Stimulated activated naive CD8-positive, alpha-beta T cell treated with anti-CD3 and anti-CD28 coated beads, Interleukin-15, amount 100 ng/mL, for 72 hours (primary cell): Measurements from ENCODE around the gene STK32C.

Experiments
- ATAC-seq: fragments of 150-1000 bp; cut with Tn5 transposase; 2 replicates; pipeline ENCODE4 v1.10.0; 2021; ENCODE audit warnings: mild to moderate bottlenecking, moderate library complexity
- DNase-seq, 2 donors: peaks; one replicate each; pipeline ENCODE4 v3.0.0; 2021 to 2022
- H3K27ac Mint-ChIP-seq, 2 donors: one replicate each; pipeline ENCODE4 v1.8.0; 2022; ENCODE audit warnings: mild to moderate bottlenecking in 2 of 2, mixed read lengths in 2 of 2, moderate library complexity in 2 of 2
- H3K27me3 Mint-ChIP-seq: one replicate; pipeline ENCODE4 v1.8.0; 2022; ENCODE audit warnings: mixed read lengths
- H3K4me1 Mint-ChIP-seq: one replicate; pipeline ENCODE4 v1.8.0; 2022; ENCODE audit warnings: mild to moderate bottlenecking, mixed read lengths
- H3K4me3 Mint-ChIP-seq, 2 donors: one replicate each; pipeline ENCODE4 v1.8.0; 2022; ENCODE audit warnings: mild to moderate bottlenecking in 2 of 2, mixed read lengths in 2 of 2, moderate library complexity in 1 of 2
- H3K9me3 Mint-ChIP-seq, 2 donors: one replicate each; pipeline ENCODE4 v1.8.0; 2022; ENCODE audit warnings: mixed read lengths in 2 of 2

Gene STK32C

DNA sequence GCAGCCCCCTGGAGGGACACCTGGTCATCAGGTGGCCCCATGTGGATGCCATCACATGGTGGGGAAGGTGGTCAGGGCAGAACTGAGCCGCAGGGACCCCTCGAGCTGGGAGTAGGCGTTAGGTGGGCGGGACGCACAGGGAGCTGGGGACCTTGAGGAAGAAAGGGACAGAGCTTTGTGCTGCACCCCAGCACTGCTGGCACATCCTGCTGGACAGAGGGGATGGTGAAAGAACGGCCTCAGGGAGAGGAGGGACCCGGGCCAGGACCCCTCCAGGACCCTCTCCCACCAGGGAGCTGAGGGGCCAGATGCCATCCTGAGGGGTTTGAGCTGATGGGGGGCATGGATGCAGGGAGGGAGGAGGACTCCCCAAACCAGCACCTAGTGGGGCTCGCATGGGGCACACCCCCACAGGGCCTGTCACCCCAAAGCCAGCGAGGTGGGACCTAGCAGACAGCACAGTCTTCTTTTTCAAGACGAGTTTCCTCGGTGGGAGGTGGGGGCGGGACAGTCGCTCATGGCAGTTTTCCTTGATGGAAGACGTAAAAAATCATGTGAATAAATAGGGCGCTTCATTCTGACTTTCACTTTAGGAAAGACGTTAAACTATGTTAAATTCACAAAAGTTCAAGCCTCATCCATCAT is 43.3 kb downstream of the STK32C start:
- Mint-ChIP-seq H3K4me3 (no peak overlapping the region), H3K4me1 (peaks cover 18% of the 10 kb centered on the region), H3K9me3 (peaks cover 4 to 15% of the 10 kb centered on the region in 2 donors), H3K27ac (peak overlapping the region in 1 of 2 donors; percentile 88), H3K27me3 (no peaks in the 10 kb centered on the region)
- DNase-seq (no peak), ATAC-seq (peak; percentile 31)

DNA sequence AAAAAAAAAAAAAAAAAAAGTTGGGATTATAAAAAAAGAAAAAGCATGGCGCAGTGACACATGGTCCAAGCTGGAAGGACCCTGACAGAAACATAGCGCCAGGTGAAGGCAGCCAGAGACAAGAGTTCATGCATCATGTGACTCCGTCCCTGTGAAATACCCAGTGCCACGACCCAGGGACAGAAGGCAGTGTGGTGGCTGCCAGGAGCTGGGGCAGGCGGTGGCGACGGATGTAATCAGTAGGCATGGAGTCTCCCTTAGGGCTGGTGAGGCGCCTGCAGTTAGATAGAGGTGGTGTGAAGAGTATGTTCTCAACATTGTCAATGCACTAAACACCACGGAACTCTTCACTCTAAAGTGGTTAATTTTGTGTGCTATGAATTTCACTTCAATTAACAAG is 43.9 kb downstream of the STK32C start:
- H3K4me3 Mint-ChIP-seq, result no peak overlapping the region
- H3K4me1 Mint-ChIP-seq, result peaks cover 18% of the 10 kb centered on the region
- peak overlapping the region in 1 of 2 donors; percentile 88 for H3K27ac Mint-ChIP-seq
- peaks cover 4 to 15% of the 10 kb centered on the region in 2 donors for H3K9me3 Mint-ChIP-seq
- no peaks in the 10 kb centered on the region for H3K27me3 Mint-ChIP-seq
- DNase-seq (no peak), ATAC-seq (no peak)

DNA sequence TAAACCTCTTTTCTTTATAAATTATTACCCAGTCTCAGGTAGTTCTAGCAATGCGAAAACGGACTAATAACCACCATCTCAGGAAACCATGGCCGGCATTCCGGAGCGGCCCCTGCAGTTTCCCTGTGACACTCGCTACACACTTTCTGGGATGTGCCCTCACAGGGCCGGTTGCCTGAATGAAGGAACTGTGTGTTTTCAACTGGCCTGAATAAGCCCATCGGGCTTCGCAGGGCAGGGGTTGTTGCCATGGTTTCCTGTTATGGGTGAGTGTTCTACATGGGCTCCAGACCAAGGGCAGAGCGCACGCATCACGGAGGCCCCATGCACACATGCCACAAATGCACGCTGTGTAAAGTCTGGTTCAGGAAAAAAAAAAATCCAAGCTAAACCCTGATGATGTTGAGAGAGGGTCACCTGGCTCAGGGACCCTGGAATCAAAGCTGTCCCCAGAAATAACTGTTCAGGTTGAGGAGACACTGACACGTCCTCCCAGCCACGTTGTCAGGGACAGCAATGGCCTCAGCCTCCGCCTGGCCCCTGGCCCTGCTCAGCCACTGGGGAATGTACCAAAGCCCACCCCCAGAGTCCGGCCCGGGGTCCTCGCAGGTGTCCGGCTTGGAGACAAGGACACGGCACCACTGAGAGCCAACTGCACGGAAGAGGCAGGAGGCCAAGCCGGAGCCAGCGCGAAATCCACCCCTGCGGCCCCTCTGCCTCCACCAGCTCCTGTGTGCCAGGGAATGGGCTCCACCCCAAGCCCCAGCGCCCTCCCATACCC is 47.9 kb downstream of the STK32C start:
- Mint-ChIP-seq H3K9me3 (no peaks in the 10 kb centered on the region), H3K4me3 (no peak overlapping the region), H3K27ac (no peak overlapping the region), H3K27me3 (no peaks in the 10 kb centered on the region), H3K4me1 (peaks cover 27% of the 10 kb centered on the region)
- DNase-seq (no peak), ATAC-seq (no peak)

DNA sequence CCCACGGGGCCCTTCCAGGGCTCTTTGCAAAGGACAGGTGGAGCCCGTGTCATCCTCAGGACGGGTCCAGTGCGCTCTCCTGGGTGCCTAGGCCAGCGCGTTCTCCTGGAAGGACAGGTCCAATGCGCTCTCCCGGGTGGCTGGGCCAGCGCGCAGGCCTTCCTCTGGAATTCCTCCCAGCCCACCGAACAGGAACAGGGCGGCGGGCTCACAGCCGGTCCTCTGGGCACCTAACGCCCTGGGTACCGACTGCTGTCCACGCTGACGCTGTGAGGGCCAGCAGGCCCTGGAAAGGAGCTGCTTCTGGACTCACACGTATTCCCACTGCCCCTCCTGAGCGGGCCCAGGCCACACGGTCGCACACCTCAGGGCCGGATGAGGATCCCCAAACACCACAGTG is 49.3 kb downstream of the STK32C start:
- H3K4me3 Mint-ChIP-seq, result no peak overlapping the region
- ATAC-seq, result no peak
- peaks cover 27% of the 10 kb centered on the region for H3K4me1 Mint-ChIP-seq
- H3K9me3 Mint-ChIP-seq, result no peaks in the 10 kb centered on the region
- DNase-seq, result no peak
- no peaks in the 10 kb centered on the region for H3K27me3 Mint-ChIP-seq
- H3K27ac Mint-ChIP-seq, result peak overlapping the region in 1 of 2 donors; percentile 21

DNA sequence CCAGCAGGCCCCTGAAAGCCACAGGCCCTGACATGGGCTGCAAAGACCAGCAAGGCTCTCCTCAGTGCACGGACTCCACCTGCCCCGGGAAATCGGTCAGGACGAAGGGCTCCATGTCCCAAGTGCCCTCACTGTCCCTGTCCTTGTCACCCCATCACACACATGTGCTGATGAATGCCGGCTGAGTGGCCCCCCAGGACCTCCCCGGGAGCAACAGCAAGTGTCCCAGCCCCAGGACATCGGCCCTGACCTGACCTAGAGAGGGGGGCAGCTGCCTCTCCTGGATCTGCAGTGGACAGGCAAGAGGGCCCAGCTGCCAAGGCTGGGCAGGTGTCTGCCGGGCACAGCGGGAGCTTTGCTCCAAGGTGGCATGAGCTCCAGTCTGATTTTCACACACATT is 49.8 kb downstream of the STK32C start:
- ATAC-seq, result no peak
- H3K9me3 Mint-ChIP-seq, result no peaks in the 10 kb centered on the region
- H3K27ac Mint-ChIP-seq, result no peak overlapping the region

DNA sequence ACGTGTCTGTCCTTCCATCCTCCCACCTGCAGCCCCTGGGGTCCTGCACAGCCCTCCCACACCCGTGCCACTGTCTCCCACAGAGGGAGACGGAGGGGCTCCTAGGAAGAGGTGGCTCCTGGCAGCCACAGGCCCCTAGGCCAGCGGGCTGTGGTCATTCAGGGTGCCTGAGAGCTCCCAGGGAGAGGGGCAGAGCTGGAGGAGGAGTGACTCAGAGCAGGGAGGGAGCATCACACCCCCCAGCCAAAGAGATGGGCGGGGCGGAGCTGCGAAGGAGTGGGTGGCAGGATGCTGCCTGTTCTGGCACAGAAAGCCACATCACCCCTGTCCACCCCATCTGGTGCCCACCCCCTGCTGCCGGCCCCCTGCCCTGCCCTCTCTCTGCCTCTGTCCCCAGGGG is 50.5 kb downstream of the STK32C start:
- no peak overlapping the region for H3K4me3 Mint-ChIP-seq
- ATAC-seq (peak; percentile 84), DNase-seq (peak; percentile 20 to 63)
- no peaks in the 10 kb centered on the region for H3K9me3 Mint-ChIP-seq
- no peaks in the 10 kb centered on the region for H3K27me3 Mint-ChIP-seq
- peaks cover 27% of the 10 kb centered on the region for H3K4me1 Mint-ChIP-seq
- no peak overlapping the region for H3K27ac Mint-ChIP-seq

More for the DNA sequence above, 49.8 kb downstream of the STK32C start:
- Mint-ChIP-seq H3K4me1 (peaks cover 27% of the 10 kb centered on the region), H3K4me3 (no peak overlapping the region), H3K27me3 (no peaks in the 10 kb centered on the region)
- DNase-seq, result no peak

DNA sequence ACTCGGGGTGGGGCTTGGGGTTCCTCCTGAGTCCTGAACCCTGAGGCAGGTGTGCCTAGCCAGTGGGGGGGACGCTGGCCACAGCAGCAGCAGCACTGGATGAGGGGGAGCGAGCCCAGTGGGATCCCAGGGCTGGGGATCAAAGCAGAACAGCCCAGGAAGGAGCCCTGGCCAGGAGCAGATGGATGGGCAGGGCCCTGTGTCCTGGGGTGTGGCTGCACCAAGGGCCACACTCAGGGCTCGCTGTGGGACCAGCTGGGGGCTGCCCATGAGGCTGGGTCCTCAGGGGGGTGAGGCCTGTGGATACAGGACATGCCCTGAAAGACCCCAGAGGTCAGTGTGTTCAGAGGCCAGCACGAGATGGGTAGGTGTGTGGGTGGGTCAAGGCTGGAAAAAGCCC is 50.9 kb downstream of the STK32C start:
- no peak overlapping the region for H3K4me3 Mint-ChIP-seq
- no peaks in the 10 kb centered on the region for H3K27me3 Mint-ChIP-seq
- H3K27ac Mint-ChIP-seq, result no peak overlapping the region
- DNase-seq (no peak), ATAC-seq (no peak)
- peaks cover 27% of the 10 kb centered on the region for H3K4me1 Mint-ChIP-seq
- H3K9me3 Mint-ChIP-seq, result no peaks in the 10 kb centered on the region

DNA sequence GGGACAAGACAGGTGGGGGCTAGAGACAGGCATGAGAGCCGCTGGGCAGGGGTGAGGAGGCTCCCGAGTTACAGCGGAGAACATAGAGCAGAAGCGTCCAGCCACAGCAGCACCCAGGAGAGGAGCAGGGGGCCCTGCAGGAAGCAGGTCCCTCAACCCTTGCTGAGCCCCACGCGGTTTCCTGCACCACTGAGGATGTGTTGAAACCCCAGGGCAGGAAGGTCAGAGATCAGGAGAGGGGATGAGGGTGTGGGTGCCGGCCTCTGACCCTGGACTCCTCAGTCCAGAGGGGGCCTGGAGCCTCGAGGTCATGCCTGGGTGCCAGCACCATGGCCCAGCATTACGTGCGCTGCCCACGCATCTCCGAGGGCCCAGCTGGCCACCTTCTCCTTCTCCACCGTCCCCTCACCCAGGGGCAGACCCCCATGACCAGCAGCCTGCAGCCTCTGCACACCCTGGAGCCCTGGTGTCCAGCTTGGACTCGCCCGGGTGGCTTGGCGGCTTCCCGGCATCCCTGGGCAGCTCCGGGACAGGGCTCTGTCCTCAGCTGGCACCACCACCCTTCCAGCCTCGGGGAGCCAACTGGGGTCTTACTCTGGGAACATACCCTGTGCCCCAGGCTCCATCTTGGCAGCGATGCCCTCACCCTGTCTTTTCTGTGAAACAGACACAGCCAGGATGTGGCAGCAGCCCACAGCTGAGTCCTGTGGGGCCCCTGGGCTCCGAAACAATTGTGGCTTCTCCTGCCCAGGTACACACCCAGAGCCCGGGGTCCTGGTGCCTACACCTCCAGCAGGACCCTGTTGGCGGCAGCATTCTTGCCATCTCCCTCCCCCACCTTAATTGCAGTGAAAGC is 52.0 kb downstream of the STK32C start:
- peak overlapping the region in 1 of 2 donors; percentile 84 for H3K27ac Mint-ChIP-seq
- DNase-seq (peak in 1 of 2 donors; percentile 48), ATAC-seq (peak; percentile 74)
- peaks cover 27% of the 10 kb centered on the region for H3K4me1 Mint-ChIP-seq
- peak overlapping the region in 1 of 2 donors; percentile 66 for H3K4me3 Mint-ChIP-seq
- H3K9me3 Mint-ChIP-seq, result no peaks in the 10 kb centered on the region
- H3K27me3 Mint-ChIP-seq, result no peaks in the 10 kb centered on the region

DNA sequence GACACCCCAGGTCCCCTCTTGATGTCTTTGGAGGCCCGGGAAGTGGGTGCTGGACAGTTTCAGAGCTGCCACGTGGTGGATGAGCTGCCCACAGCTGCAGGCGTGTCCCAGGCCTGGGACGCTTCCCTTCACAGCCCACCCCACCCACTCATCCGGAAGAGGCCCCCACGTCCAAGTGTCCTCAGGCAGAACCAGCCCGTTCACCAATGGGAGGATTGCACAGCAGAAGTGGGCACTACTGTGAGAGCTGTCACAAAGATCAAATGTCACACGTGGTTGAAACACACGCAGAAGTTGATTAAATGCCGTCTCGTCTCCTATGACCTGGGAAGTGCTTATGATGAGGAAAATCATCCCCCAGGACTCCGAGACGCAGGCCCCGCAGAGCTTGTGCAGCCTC is 52.9 kb downstream of the STK32C start:
- no peaks in the 10 kb centered on the region for H3K9me3 Mint-ChIP-seq
- ATAC-seq (no peak), DNase-seq (no peak)
- H3K27ac Mint-ChIP-seq, result no peak overlapping the region
- no peaks in the 10 kb centered on the region for H3K27me3 Mint-ChIP-seq
- H3K4me3 Mint-ChIP-seq, result no peak overlapping the region
- H3K4me1 Mint-ChIP-seq, result peaks cover 27% of the 10 kb centered on the region

DNA sequence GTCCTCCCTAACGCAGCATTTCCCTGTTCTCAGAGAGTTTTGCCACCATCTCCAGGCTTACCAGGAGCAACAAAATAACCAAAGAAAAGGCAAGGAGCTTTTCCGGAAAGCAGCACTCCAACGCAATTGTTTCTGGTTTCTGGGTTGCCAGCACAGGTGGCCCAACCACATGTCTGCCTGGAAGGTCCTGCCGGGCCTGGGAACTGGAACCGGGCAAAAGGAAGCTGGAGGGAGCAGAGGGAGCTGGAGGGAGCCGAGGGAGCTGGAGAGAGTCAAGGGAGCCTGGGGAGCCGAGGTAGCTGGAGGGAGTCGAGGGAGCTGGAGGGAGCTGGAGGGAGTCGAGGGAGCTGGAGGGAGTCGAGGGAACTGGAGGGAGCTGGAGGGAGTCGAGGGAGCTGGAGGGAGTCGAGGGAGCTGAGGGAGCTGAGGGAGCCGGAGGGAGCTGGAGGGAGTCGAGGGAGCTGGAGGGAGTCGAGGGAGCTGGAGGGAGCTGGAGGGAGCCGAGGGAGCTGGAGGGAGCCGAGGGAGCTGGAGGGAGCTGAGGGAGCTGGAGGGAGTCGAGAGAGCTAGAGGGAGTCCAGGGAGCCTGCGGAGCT is 54.6 kb downstream of the STK32C start:
- Mint-ChIP-seq H3K4me1 (peaks cover 26% of the 10 kb centered on the region), H3K27ac (peak overlapping the region in 1 of 2 donors; percentile 64), H3K4me3 (peak overlapping the region in 1 of 2 donors; percentile 4), H3K27me3 (no peaks in the 10 kb centered on the region), H3K9me3 (no peaks in the 10 kb centered on the region)
- DNase-seq (no peak), ATAC-seq (no peak)

DNA sequence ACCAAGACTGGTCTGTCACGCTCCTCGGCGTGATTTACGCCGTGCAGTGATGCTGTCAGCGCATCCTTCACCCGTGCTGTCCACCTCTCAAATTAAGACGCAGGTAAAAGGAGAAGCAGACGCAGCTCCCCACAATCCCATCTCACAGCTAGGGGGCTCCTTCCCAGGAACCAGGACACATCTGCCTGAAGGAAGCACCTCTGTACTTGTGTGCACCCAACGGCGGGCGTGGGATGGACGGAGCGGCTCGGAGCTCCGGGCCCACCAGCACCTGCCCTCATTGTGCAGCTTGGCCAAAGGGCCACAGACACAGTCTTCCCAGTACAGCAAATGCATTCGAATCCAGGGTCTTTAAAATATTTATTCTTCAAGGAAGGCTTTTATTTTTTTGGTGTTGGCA is 55.3 kb downstream of the STK32C start:
- no peak for DNase-seq
- H3K27ac Mint-ChIP-seq, result peak overlapping the region; percentile 16 to 32
- no peaks in the 10 kb centered on the region for H3K9me3 Mint-ChIP-seq
- no peak for ATAC-seq
- H3K4me3 Mint-ChIP-seq, result no peak overlapping the region
- peaks cover 20% of the 10 kb centered on the region for H3K4me1 Mint-ChIP-seq
- H3K27me3 Mint-ChIP-seq, result no peaks in the 10 kb centered on the region

DNA sequence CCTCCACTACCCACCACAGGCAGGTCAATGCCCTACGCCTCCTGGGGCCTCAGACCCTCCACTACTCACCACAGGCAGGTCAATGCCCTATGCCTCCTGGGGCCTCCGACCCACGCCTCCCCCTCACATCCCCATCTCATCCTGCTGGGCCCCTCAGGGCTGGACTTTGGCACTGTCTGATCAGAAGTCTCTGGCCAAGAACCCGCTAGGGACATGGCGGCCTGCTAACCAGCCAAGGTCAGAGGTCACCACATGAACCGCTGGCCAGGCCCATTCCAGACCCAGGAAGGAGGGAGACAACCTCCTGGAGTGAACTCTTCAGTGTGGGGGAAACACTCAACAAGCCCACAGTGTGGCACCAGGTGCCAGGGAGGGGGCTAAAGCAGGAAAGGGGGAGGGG is 55.8 kb downstream of the STK32C start:
- Mint-ChIP-seq H3K9me3 (no peaks in the 10 kb centered on the region), H3K27ac (no peak overlapping the region), H3K4me1 (peaks cover 15% of the 10 kb centered on the region), H3K27me3 (no peaks in the 10 kb centered on the region), H3K4me3 (no peak overlapping the region)
- DNase-seq (no peak), ATAC-seq (no peak)

DNA sequence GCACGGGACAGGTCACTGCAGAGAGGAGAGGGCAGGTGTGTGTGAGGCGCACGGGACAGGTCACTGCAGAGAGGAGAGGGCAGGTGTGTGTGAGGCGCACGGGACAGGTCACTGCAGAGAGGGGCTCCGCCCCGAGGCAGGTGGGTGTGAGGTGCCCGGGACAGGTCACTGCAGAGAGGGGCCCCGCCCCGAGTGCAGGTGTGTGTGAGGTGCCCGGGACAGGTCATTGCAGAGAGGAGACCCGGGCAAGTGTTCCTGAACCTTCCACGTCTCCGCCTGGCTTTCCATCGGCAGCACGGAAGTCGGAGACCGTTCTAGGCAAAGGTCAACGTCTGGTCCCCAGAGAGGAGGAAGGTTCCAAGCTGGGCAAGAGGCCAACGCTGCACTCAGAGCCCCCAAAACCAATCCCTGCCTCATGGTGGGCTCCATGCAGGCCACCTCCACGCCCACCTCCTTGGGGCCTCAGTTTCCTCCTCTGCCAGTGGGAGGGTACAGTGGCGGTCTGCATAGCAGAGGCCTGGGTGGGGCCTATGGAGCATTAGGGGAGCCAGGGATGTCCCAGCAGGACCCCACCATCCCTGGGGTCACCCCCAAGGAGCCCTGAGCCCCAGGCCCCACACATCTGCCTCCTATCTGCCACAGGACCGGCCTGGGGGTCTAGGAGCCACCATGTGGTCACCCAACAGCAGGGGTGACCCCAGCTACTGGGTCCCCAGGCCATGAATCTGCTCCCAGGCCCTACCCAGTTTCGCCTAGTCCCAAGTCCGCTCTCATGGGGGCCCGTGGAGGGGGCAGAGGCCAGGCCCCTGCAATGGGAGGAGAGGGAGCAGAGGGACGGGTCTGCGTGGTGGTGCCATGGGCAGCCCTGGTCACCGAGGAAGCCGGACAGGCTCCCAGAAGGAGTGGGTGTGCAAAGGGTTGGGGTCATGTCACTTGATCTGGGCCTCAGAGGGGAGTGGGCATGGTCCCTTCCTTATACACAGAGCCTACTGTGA is 57.0 kb downstream of the STK32C start:
- H3K4me3 Mint-ChIP-seq, result no peak overlapping the region
- DNase-seq, result no peak
- no peak overlapping the region for H3K27ac Mint-ChIP-seq
- no peaks in the 10 kb centered on the region for H3K9me3 Mint-ChIP-seq
- ATAC-seq, result no peak
- H3K4me1 Mint-ChIP-seq, result peaks cover 5% of the 10 kb centered on the region
- H3K27me3 Mint-ChIP-seq, result no peaks in the 10 kb centered on the region

DNA sequence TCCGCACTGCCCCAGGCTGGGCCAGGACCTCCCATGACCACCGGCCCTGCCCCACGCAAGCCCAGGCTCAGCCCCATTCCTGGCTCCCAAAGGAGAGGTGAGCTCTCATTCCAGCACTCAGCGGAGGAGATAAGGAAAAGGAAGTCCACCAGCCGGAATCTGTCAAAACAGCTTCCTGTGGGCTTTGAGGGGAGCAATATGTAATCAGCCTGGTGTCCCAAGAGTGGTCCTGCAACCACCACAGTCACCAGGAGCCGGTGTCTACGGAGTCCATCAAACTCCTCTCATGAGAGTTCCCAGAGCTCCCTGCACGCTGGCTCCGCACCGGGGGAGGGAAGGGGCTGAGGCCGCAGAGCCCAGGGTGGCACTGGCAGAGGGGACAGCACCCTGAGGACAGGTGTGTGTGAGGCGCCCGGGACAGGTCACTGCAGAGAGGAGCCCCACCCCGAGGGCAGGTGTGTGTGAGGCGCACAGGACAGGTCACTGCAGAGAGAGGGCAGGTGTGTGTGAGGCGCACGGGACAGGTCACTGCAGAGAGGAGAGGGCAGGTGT is 57.9 kb downstream of the STK32C start:
- H3K9me3 Mint-ChIP-seq, result no peaks in the 10 kb centered on the region
- no peak for DNase-seq
- ATAC-seq, result no peak
- H3K4me3 Mint-ChIP-seq, result no peak overlapping the region
- H3K4me1 Mint-ChIP-seq, result no peaks in the 10 kb centered on the region
- no peaks in the 10 kb centered on the region for H3K27me3 Mint-ChIP-seq
- H3K27ac Mint-ChIP-seq, result no peak overlapping the region
